H1 (cell line): Measurements from ENCODE around the gene SLC2A10. TPM values are rescaled to one million over a fixed set of nuclear protein-coding genes. Genes with fewer than 3 reads are reported as not detected.

Source experiments
- CHD2 ChIP-seq: IDR thresholded peaks from 2 replicates; pipeline ENCODE4 v1.6.1; 2012; ENCODE audit warnings: low read length, improper control_type of control experiment
- GTF2F1 ChIP-seq: IDR thresholded peaks from 2 replicates; pipeline ENCODE4 v1.6.1; 2012; ENCODE audit warnings: low read depth, low read length, improper control_type of control experiment, borderline replicate concordance
- RNF2 ChIP-seq: fragments of 200-900, 300-1000 bp; sonication (generic); IDR thresholded peaks from 2 replicates; pipeline ENCODE4 v1.7.1; 2016; ENCODE audit warnings: borderline replicate concordance, low read depth, mild to moderate bottlenecking, antibody characterized with exemption, low read length; ENCODE audit not compliant: poor library complexity, severe bottlenecking; ENCODE audit errors: missing control alignments
- RXRA ChIP-seq: IDR thresholded peaks from 2 replicates; pipeline ENCODE4 v1.6.1; 2011; ENCODE audit warnings: low read depth, mild to moderate bottlenecking, low read length, moderate library complexity; ENCODE audit not compliant: insufficient read depth
- SIRT6 ChIP-seq: IDR thresholded peaks from one replicate; pipeline ENCODE4 v1.7.1; 2012; ENCODE audit warnings: low read length, inconsistent platforms
- polyA plus RNA-seq, 7 experiments: library from polyadenylated mRNA; depleted of rRNA in 3 of 7; stranded (reverse) in 5 of 7; unstranded in 2 of 7; fragments of >200 nt in 5 of 7; fragments of 200-250 nt in 2 of 7; gene quantifications; 1 replicate in 5 of 7; 2 replicates in 1 of 7; 4 replicates in 1 of 7; pipeline versions ENCODE4 v1.2.1 to v1.2.3, GENCODE V29; 2011 to 2013; ENCODE audit warnings: missing spikeins in 2 of 7, mixed read lengths in 2 of 7
- total RNA-seq: library from RNA; stranded (reverse); fragmentation: NEBNext Ultra II Directional; extraction: Animal tissue kit (Norgen Biotek cat#: 25700); gene quantifications from 2 replicates; pipeline ENCODE4 v1.2.1, GENCODE V29; 2021
- TF ChIP-seq, protein P1 (sequence below): fragments of 300-600 bp; sonication (generic); IDR thresholded peaks from 2 replicates; pipeline ENCODE4 v1.7.1; 2012; ENCODE audit warnings: low read length, moderate library complexity, mild to moderate bottlenecking, inconsistent platforms; ENCODE audit not compliant: insufficient replicate concordance
- TF ChIP-seq, protein P2 (sequence below): IDR thresholded peaks from 2 replicates; pipeline ENCODE4 v1.6.1; 2011; ENCODE audit warnings: low read length, improper control_type of control experiment

The SLC2A10 gene
- total and polyA plus RNA-seq, 2 of the 8 experiments (the other 6 are each of a cell fraction or from before 2014, with no cell fraction given), result 9.0 to 9.7 TPM

- TF ChIP-seq, protein P1, sequence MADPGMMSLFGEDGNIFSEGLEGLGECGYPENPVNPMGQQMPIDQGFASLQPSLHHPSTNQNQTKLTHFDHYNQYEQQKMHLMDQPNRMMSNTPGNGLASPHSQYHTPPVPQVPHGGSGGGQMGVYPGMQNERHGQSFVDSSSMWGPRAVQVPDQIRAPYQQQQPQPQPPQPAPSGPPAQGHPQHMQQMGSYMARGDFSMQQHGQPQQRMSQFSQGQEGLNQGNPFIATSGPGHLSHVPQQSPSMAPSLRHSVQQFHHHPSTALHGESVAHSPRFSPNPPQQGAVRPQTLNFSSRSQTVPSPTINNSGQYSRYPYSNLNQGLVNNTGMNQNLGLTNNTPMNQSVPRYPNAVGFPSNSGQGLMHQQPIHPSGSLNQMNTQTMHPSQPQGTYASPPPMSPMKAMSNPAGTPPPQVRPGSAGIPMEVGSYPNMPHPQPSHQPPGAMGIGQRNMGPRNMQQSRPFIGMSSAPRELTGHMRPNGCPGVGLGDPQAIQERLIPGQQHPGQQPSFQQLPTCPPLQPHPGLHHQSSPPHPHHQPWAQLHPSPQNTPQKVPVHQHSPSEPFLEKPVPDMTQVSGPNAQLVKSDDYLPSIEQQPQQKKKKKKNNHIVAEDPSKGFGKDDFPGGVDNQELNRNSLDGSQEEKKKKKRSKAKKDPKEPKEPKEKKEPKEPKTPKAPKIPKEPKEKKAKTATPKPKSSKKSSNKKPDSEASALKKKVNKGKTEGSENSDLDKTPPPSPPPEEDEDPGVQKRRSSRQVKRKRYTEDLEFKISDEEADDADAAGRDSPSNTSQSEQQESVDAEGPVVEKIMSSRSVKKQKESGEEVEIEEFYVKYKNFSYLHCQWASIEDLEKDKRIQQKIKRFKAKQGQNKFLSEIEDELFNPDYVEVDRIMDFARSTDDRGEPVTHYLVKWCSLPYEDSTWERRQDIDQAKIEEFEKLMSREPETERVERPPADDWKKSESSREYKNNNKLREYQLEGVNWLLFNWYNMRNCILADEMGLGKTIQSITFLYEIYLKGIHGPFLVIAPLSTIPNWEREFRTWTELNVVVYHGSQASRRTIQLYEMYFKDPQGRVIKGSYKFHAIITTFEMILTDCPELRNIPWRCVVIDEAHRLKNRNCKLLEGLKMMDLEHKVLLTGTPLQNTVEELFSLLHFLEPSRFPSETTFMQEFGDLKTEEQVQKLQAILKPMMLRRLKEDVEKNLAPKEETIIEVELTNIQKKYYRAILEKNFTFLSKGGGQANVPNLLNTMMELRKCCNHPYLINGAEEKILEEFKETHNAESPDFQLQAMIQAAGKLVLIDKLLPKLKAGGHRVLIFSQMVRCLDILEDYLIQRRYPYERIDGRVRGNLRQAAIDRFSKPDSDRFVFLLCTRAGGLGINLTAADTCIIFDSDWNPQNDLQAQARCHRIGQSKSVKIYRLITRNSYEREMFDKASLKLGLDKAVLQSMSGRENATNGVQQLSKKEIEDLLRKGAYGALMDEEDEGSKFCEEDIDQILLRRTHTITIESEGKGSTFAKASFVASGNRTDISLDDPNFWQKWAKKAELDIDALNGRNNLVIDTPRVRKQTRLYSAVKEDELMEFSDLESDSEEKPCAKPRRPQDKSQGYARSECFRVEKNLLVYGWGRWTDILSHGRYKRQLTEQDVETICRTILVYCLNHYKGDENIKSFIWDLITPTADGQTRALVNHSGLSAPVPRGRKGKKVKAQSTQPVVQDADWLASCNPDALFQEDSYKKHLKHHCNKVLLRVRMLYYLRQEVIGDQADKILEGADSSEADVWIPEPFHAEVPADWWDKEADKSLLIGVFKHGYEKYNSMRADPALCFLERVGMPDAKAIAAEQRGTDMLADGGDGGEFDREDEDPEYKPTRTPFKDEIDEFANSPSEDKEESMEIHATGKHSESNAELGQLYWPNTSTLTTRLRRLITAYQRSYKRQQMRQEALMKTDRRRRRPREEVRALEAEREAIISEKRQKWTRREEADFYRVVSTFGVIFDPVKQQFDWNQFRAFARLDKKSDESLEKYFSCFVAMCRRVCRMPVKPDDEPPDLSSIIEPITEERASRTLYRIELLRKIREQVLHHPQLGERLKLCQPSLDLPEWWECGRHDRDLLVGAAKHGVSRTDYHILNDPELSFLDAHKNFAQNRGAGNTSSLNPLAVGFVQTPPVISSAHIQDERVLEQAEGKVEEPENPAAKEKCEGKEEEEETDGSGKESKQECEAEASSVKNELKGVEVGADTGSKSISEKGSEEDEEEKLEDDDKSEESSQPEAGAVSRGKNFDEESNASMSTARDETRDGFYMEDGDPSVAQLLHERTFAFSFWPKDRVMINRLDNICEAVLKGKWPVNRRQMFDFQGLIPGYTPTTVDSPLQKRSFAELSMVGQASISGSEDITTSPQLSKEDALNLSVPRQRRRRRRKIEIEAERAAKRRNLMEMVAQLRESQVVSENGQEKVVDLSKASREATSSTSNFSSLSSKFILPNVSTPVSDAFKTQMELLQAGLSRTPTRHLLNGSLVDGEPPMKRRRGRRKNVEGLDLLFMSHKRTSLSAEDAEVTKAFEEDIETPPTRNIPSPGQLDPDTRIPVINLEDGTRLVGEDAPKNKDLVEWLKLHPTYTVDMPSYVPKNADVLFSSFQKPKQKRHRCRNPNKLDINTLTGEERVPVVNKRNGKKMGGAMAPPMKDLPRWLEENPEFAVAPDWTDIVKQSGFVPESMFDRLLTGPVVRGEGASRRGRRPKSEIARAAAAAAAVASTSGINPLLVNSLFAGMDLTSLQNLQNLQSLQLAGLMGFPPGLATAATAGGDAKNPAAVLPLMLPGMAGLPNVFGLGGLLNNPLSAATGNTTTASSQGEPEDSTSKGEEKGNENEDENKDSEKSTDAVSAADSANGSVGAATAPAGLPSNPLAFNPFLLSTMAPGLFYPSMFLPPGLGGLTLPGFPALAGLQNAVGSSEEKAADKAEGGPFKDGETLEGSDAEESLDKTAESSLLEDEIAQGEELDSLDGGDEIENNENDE, result no peak
- no peak for TF ChIP-seq GTF2F1
- no peak for TF ChIP-seq SIRT6
- TF ChIP-seq, protein P2, sequence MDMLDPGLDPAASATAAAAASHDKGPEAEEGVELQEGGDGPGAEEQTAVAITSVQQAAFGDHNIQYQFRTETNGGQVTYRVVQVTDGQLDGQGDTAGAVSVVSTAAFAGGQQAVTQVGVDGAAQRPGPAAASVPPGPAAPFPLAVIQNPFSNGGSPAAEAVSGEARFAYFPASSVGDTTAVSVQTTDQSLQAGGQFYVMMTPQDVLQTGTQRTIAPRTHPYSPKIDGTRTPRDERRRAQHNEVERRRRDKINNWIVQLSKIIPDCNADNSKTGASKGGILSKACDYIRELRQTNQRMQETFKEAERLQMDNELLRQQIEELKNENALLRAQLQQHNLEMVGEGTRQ, result no peak
- no peak for TF ChIP-seq RXRA
- no peak for TF ChIP-seq RNF2
- TF ChIP-seq CHD2, result no peak
Observed at GRCh38 chr20:46774236-46774635, 64.8 kb downstream of the SLC2A10 start (continued).
